Measurements from ENCODE around the gene EIF4E2.

- TF ChIP-seq CTCF (IDR thresholded peaks at IDR 0.05; ENCODE audit: insufficient read depth, low read depth, low read length) = no peak
- no peak for TF ChIP-seq EZH2 (IDR thresholded peaks at IDR 0.05; ENCODE audit: insufficient read depth, low read length)
These were observed 25.7 kb upstream of the EIF4E2 start for GRCh38 chr2:232524771-232525170.

Measured in astrocyte (in vitro differentiated cells and primary cell).